Measurements from ENCODE around the gene SRCIN1. TPM values are rescaled to one million over a fixed set of nuclear protein-coding genes. Genes with fewer than 3 reads are reported as not detected.

The SRCIN1 gene
- total RNA-seq, 4 donors from 2014 or later, result 0.09 to 1.7 (median 1.3) TPM

DNA sequence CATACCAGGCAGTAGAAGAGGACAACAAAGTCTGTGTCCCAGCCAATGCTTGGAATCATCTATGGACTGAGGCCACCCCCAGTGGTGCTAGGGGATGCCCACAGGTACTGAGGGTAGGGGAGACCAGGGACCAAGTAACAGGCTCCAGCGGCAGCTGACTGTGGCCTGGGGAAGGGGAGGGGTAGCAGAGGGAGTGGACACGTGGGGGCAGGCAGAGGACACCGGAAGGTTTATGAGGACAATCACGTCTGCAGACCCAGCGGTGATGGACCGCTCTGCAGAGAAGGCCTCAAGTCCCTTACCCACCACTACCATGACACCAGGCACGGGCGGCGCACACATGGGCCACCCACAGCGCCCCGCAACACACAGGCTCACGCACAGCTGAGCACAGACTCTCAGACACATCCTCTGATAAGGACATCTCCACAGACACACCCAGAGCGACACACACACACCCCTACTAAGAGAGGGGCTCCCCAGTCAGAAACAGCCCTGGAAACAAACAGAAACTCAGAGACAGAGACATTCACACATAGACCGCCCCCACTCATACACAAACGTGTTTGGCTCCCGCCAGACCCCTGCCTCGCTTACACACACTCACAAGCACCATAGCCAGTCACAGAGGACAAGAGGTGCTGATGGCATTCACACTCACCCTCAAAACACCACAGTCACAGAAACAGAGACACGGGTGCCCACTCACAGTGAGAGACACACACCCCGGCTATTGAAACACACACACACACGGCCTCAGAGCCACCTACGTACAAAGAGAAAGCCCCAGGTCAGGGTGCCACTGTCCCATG, 35.8 kb downstream of the SRCIN1 start:
- no peaks in the 10 kb centered on the region for H3K9me3 ChIP-seq
- 71 to 82% methylated on average over 9 to 16 of the region's 21 CpGs for WGBS, 2 donors
- DNase-seq, result no peak
- H3K4me3 ChIP-seq, result no peak overlapping the region
- peaks cover 8 to 16% (median 13%) of the 10 kb centered on the region in 3 donors for H3K4me1 ChIP-seq
- H3K36me3 ChIP-seq, result no peaks in the 10 kb centered on the region
- no peak overlapping the region for H3K27ac ChIP-seq
- intact Hi-C loops (cut with DNase I), result no loop called here
- TF ChIP-seq CTCF (IDR thresholded peaks at IDR 0.05) (no peak), POLR2A (IDR thresholded peaks at IDR 0.05) (no peak)
- peaks cover 0 to 100% (median 30%) of the 10 kb centered on the region in 4 donors for H3K27me3 ChIP-seq

GRCh38 chr17:38568845-38569510, 36.8 kb downstream of the SRCIN1 start:
- H3K4me1 ChIP-seq, result peaks cover 8 to 19% (median 15%) of the 10 kb centered on the region in 3 donors
- no peak overlapping the region for H3K27ac ChIP-seq
- H3K4me3 ChIP-seq, result no peak overlapping the region
- 64 to 76% methylated on average over 5 to 7 of the region's 9 CpGs for WGBS, 2 donors
- no peaks in the 10 kb centered on the region for H3K9me3 ChIP-seq
- TF ChIP-seq CTCF (IDR thresholded peaks at IDR 0.05) (no peak), POLR2A (IDR thresholded peaks at IDR 0.05) (no peak)
- no peak for DNase-seq
- H3K36me3 ChIP-seq, result no peaks in the 10 kb centered on the region
- peaks cover 0 to 100% (median 36%) of the 10 kb centered on the region in 4 donors for H3K27me3 ChIP-seq
- intact Hi-C loops (cut with DNase I), result no loop called here

DNA sequence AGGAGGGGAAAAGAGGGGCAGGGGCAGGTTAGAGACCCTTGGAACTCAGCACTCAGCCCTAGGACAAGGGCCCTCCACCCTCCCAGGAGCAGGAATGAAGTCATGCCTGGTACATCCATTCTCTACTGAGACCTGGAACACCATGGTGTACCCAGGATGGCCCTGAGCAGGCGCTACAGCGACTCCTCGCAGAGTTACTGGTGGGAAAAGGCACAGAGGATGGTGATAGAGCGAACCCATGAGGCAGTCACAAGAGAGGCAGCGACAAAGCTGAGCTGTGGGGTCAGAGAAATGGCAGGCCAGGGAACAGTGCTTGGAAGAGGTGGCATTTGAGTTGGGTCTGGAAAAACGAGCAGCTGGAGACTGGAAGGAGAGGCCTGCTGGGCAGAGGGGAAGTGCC, 37.5 kb downstream of the SRCIN1 start:
- H3K4me1 ChIP-seq, result peaks cover 12 to 26% (median 22%) of the 10 kb centered on the region in 3 donors
- H3K27ac ChIP-seq, result no peak overlapping the region
- H3K4me3 ChIP-seq, result no peak overlapping the region
- intact Hi-C loops (cut with DNase I), result no loop called here
- H3K36me3 ChIP-seq, result no peaks in the 10 kb centered on the region
- WGBS, 2 donors, result 60 to 74% methylated on average over 3 to 6 of the region's 6 CpGs
- H3K9me3 ChIP-seq, result no peaks in the 10 kb centered on the region
- no peak for DNase-seq
- H3K27me3 ChIP-seq, result peaks cover 3 to 100% (median 40%) of the 10 kb centered on the region in 4 donors
- TF ChIP-seq CTCF (IDR thresholded peaks at IDR 0.05) (no peak), POLR2A (IDR thresholded peaks at IDR 0.05) (no peak)

- TF ChIP-seq CTCF (IDR thresholded peaks at IDR 0.05) (no peak), POLR2A (IDR thresholded peaks at IDR 0.05) (no peak)
- H3K27me3 ChIP-seq, result peaks cover 11 to 100% (median 46%) of the 10 kb centered on the region in 4 donors
- intact Hi-C loops (cut with DNase I), result no loop called here
These were observed 38.4 kb downstream of the SRCIN1 start for GRCh38 chr17:38567350-38567749.

GRCh38 chr17:38566666-38567031, 39.1 kb downstream of the SRCIN1 start:
- DNase-seq, result no peak
- 57 to 62% methylated on average over 5 of the region's 5 CpGs for whole genome bisulfite sequencing, 2 donors
- TF ChIP-seq POLR2A (IDR thresholded peaks at IDR 0.05), result no peak
- no peak for TF ChIP-seq CTCF (IDR thresholded peaks at IDR 0.05)
- no peak overlapping the region for H3K27ac ChIP-seq
- H3K4me3 ChIP-seq, result no peak overlapping the region
- H3K36me3 ChIP-seq, result no peaks in the 10 kb centered on the region
- no peaks in the 10 kb centered on the region for H3K9me3 ChIP-seq
- intact Hi-C loops (cut with DNase I), result no loop called here
- peaks cover 18 to 100% (median 46%) of the 10 kb centered on the region in 4 donors for H3K27me3 ChIP-seq
- peaks cover 4 to 20% (median 9%) of the 10 kb centered on the region in 3 donors for H3K4me1 ChIP-seq

More at GRCh38 chr17:38567350-38567749, 38.4 kb downstream of the SRCIN1 start:
- peaks cover 11 to 20% (median 15%) of the 10 kb centered on the region in 3 donors for H3K4me1 ChIP-seq
- H3K4me3 ChIP-seq, result no peak overlapping the region
- H3K36me3 ChIP-seq, result no peaks in the 10 kb centered on the region
- no peak for DNase-seq
- no peak overlapping the region for H3K27ac ChIP-seq
- no peaks in the 10 kb centered on the region for H3K9me3 ChIP-seq
- WGBS, 2 donors, result 90 to 100% methylated on average over 1 to 2 of the region's 2 CpGs
